B cell (primary cell): ENCODE results near the gene ACBD3. TPM values are rescaled to one million over a fixed set of nuclear protein-coding genes. Genes with fewer than 3 reads are reported as not detected.

Source experiments
- ATAC-seq: fragments of 200-7000 bp; cut with Tn5 transposase; one replicate; pipeline ENCODE4 v1.10.0; 2021; ENCODE audit warnings: low read depth, mild to moderate bottlenecking, moderate number of reproducible peaks, moderate library complexity
- CTCF ChIA-PET: fragments of 350-600 bp; sonication (Branson Sonifier 250); formaldehyde crosslinking; loops from one replicate; lab custom pipeline; 2021; ENCODE audit warnings: antibody characterized with exemption, inconsistent platforms; lab: Charles Lee
- POLR2A ChIA-PET: fragments of 350-600 bp; sonication (Branson Sonifier 250); formaldehyde crosslinking; loops from one replicate; lab custom pipeline; 2021; ENCODE audit warnings: antibody characterized with exemption; lab: Charles Lee
- DNase-seq: peaks from one replicate; pipeline ENCODE4 v3.0.0; 2013
- H2AFZ ChIP-seq: 2 replicates; pipeline ENCODE4 v1.6.1; 2012; ENCODE audit warnings: mild to moderate bottlenecking, low read depth, low read length; ENCODE audit not compliant: insufficient read depth, poor library complexity, severe bottlenecking
- H3K27ac ChIP-seq, 2 donors: 1 replicate in 1 of 2; 2 replicates in 1 of 2; pipeline ENCODE4 v1.5.1; 2012 to 2013; ENCODE audit warnings: low read length in 2 of 2, mild to moderate bottlenecking in 2 of 2, moderate library complexity in 1 of 2
- H3K27me3 ChIP-seq, 4 experiments: fragments of 200-600 bp in 1 of 4; sonication (generic) in 1 of 4; replicated peaks in 1 of 4; 1 replicate in 2 of 4; 2 replicates in 2 of 4; pipeline versions ENCODE4 v1.6.1 to v1.7.0; 2013 to 2016; ENCODE audit warnings: low read length in 3 of 4, mild to moderate bottlenecking in 2 of 4, mixed read lengths in 1 of 4, moderate library complexity in 1 of 4; ENCODE audit not compliant: insufficient read depth in 4 of 4, control insufficient read depth in 3 of 4; ENCODE audit errors: control extremely low read depth in 1 of 4
- H3K36me3 ChIP-seq, 2 experiments: replicated peaks in 1 of 2; 1 replicate in 1 of 2; 2 replicates in 1 of 2; pipeline versions ENCODE4 v1.6.1 to v1.7.1; 2013; ENCODE audit warnings: low read length in 1 of 2; ENCODE audit not compliant: insufficient read depth in 2 of 2, control insufficient read depth in 1 of 2; ENCODE audit errors: control extremely low read depth in 1 of 2, extremely low read depth in 1 of 2
- H3K4me1 ChIP-seq, 2 donors: fragments of 200-600 bp in 1 of 2; sonication (generic) in 1 of 2; 1 replicate in 1 of 2; 2 replicates in 1 of 2; pipeline versions ENCODE4 v1.5.1 to v1.6.1; 2013 to 2017; ENCODE audit warnings: low read length in 2 of 2; ENCODE audit not compliant: control insufficient read depth in 2 of 2, insufficient read depth in 2 of 2
- H3K4me2 ChIP-seq: replicated peaks from 2 replicates; pipeline ENCODE3; 2012; ENCODE audit warnings: mild to moderate bottlenecking, low read depth, low read length; ENCODE audit not compliant: poor library complexity, severe bottlenecking
- H3K4me3 ChIP-seq, 5 experiments: fragments of 200-600 bp in 1 of 5; sonication (generic) in 1 of 5; 1 replicate in 3 of 5; 2 replicates in 2 of 5; pipeline versions ENCODE4 v1.5.1 to v1.7.0; 2011 to 2016; ENCODE audit warnings: low read length in 4 of 5, mild to moderate bottlenecking in 4 of 5, low read depth in 2 of 5, control low read depth in 1 of 5, moderate library complexity in 1 of 5; ENCODE audit not compliant: insufficient read depth in 1 of 5; ENCODE audit errors: control extremely low read depth in 1 of 5, extremely low read depth in 1 of 5
- H3K79me2 ChIP-seq: fragments of 200-600 bp; sonication (generic); one replicate; pipeline ENCODE4 v1.6.0; 2016; ENCODE audit warnings: low read length; ENCODE audit not compliant: control insufficient read depth, insufficient read depth
- H3K9ac ChIP-seq: fragments of 200-600 bp; sonication (generic); 2 replicates; pipeline ENCODE4 v1.6.1; 2017; ENCODE audit warnings: mild to moderate bottlenecking, low read length, moderate library complexity
- H3K9me3 ChIP-seq, 3 donors: one replicate each; pipeline versions ENCODE4 v1.6.1 to v1.7.1; 2013; ENCODE audit warnings: low read length in 2 of 3; ENCODE audit not compliant: control insufficient read depth in 2 of 3, insufficient read depth in 1 of 3; ENCODE audit errors: control extremely low read depth in 1 of 3
- H4K20me1 ChIP-seq: 2 replicates; pipeline ENCODE4 v1.6.0; 2012; ENCODE audit warnings: mild to moderate bottlenecking, low read length; ENCODE audit not compliant: insufficient read depth, control insufficient read depth, poor library complexity, severe bottlenecking
- H3K27ac Mint-ChIP-seq: one replicate; pipeline ENCODE4 v1.8.0; 2021; ENCODE audit warnings: mixed read lengths
- H3K27me3 Mint-ChIP-seq: one replicate; pipeline ENCODE4 v1.8.0; 2021; ENCODE audit warnings: mixed read lengths
- H3K4me1 Mint-ChIP-seq: one replicate; pipeline ENCODE4 v1.8.0; 2021; ENCODE audit warnings: mixed read lengths
- H3K4me3 Mint-ChIP-seq: one replicate; pipeline ENCODE4 v1.8.0; 2021; ENCODE audit warnings: mixed read lengths
- H3K9me3 Mint-ChIP-seq: one replicate; pipeline ENCODE4 v1.8.0; 2022; ENCODE audit warnings: mixed read lengths; ENCODE audit not compliant: insufficient read depth
- CTCF ChIP-seq: fragments of 200-600 bp; IDR thresholded peaks from one replicate; pipeline ENCODE4 v1.8.0; 2022; ENCODE audit warnings: antibody characterized with exemption, mild to moderate bottlenecking
- EZH2 ChIP-seq: IDR thresholded peaks from 2 replicates; pipeline ENCODE4 v1.6.1; 2012; ENCODE audit warnings: borderline replicate concordance, low read depth, mild to moderate bottlenecking, moderate library complexity, low read length; ENCODE audit not compliant: insufficient read depth, poor library complexity, severe bottlenecking
- WGBS: methylation state at CpG from one replicate; pipeline ENCODE4 v1.1.5; 2013; ENCODE audit warnings: missing lambda C conversion rate; ENCODE audit not compliant: insufficient coverage; 5-methylcytosine and 5-hydroxymethylcytosine counted together
- intact Hi-C: fragments of 100-400 bp; cut with micrococcal nuclease; formaldehyde crosslinking; loops from one replicate; pipeline ENCODE4 v1.10.0; 2022
- polyA minus RNA-seq: library from RNA; depleted of rRNA, polyadenylated mRNA; stranded (reverse); fragments of >200 nt; gene quantifications from 2 replicates; pipeline ENCODE4 v1.2.3, GENCODE V29; 2012
- polyA plus RNA-seq: library from polyadenylated mRNA; depleted of rRNA; stranded (reverse); fragments of >200 nt; gene quantifications from 2 replicates; pipeline ENCODE4 v1.2.3, GENCODE V29; 2012
- total RNA-seq, 2 donors: library from RNA; stranded (reverse); fragments of 120-200 nt in 1 of 2; gene quantifications; 1 replicate in 1 of 2; 2 replicates in 1 of 2; pipeline versions ENCODE4 v1.2.3 to v1.2.4, GENCODE V29; 2013 to 2022

ACBD3 gene
- 60.6 and 73.9 TPM in 2 replicates for total RNA-seq
- 58.4 TPM for total RNA-seq (2013)
- polyA plus RNA-seq = 16.2 and 25.3 TPM in 2 replicates
- 24.9 and 35.2 TPM in 2 replicates for polyA minus RNA-seq

GRCh38 chr1:226186124-226187018, at the start of gene ACBD3:
ACBD3 (minus strand) TSS chr1:226186741; CDS start chr1:226186675, 66 bp downstream.
- Histone ChIP-seq H3K27ac (peak within 1 kb of the TSS; percentile 86 to 96), H3K79me2 (peaks cover 91% of the 10 kb centered on the region), H3K4me3 (peak within 1 kb of the TSS; percentile 58 to 94 (median 70)), H3K4me1 (peaks cover 42 to 52% of the 10 kb centered on the region in 2 donors), H3K9me3 (no peaks in the 10 kb centered on the region), H4K20me1 (peaks cover 6% of the 10 kb centered on the region), H3K36me3 (no peaks in the 10 kb centered on the region), H2AFZ (peak within 1 kb of the TSS; percentile 100), H3K27me3 (no peaks in the 10 kb centered on the region), H3K4me2 (peak within 1 kb of the TSS; percentile 94), H3K9ac (peak within 1 kb of the TSS; percentile 98)
- DNase-seq = peak; percentile 92
- peak; percentile 89 for ATAC-seq
- no peaks in the 10 kb centered on the region for H3K9me3 Mint-ChIP-seq
- CTCF ChIA-PET = interaction anchor here (1.6 to 6.4 kb wide), 4 partner anchors 8 to 61 kb away, joined by 5 to 116 read pairs (median 15); no protein-coding TSS in a partner anchor
- H3K4me3 Mint-ChIP-seq = peak within 1 kb of the TSS; percentile 96
- peak within 1 kb of the TSS; percentile 95 for H3K27ac Mint-ChIP-seq
- under 1% methylated on average over 72 of the region's 75 CpGs for WGBS
- H3K4me1 Mint-ChIP-seq = peaks cover 41% of the 10 kb centered on the region
- TF ChIP-seq EZH2 (no peak), CTCF (no peak)
- POLR2A ChIA-PET = interaction anchor here (0.6 to 2.5 kb wide), 7 partner anchors 25 to 124 kb away, joined by 3 to 13 read pairs (median 5); partner anchors contain the start of gene H3-3A
- intact Hi-C loops = loop anchor here (1.0 to 5.0 kb wide), 6 partner anchors 59 to 220 kb away; partner anchors contain the start of genes H3-3A, LIN9 and SDE2
- H3K27me3 Mint-ChIP-seq = no peaks in the 10 kb centered on the region
